Activated CD8-positive, alpha-beta memory T cell treated with anti-CD3 and anti-CD28 coated beads for 4 hours (primary cell): ENCODE measurements around the gene NDUFA8.

Source experiments
- DNase-seq, 2 donors: peaks; one replicate each; pipeline ENCODE4 v3.0.0-alpha.2; 2020; ENCODE audit warnings: low read depth in 2 of 2

Gene NDUFA8

DNA sequence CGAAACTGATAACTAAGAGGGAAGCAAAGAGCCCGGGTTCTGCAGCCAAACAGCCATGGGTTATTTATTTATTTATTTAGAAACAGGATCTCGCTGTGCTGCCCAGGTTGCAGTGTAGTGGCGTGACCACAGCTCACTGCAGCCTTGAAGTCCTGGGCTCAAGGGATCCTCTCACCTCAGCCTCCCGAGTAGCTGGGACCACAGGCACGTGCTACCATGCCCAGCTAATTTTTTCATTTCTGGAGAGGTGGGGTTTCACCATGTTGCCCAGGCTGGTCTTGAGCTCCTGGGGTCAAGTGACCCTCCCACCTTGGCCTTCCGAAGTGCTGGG is 24.1 kb downstream of the NDUFA8 start:
- DNase-seq = no peak

DNA sequence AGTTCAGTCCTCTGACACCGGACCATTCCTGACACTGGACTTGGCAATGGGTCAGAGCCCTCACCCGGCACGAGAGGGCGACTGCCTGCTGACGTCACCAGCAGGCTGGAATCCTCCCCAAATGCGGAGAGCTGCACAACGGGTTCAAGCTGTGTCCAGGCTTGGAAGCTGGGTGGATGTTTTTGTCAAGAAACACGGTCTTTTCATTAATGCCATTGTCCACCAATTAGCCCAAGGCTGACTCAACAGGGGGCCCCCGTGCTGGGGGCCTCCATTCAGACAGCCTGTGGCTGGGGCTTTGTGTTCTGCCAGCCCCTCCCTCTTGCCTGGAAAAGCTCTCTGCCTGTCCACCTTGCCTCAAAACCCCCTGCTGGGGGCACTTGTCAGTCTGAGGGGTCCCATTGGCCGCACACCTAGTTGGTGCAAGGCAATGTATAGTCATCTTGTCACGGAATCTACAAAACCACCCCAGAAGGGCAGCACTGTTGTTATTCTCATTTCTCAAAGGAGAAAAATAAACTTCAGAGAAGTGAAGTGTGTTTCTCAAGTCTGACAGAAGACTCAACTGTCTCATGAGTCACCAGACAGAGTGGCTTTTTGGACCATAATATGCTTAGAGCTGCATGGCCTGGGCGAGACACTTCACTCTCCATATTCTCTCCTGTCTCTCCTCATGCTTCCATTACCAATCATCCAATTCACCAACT is 24.6 kb downstream of the NDUFA8 start:
- no peak for DNase-seq

DNA sequence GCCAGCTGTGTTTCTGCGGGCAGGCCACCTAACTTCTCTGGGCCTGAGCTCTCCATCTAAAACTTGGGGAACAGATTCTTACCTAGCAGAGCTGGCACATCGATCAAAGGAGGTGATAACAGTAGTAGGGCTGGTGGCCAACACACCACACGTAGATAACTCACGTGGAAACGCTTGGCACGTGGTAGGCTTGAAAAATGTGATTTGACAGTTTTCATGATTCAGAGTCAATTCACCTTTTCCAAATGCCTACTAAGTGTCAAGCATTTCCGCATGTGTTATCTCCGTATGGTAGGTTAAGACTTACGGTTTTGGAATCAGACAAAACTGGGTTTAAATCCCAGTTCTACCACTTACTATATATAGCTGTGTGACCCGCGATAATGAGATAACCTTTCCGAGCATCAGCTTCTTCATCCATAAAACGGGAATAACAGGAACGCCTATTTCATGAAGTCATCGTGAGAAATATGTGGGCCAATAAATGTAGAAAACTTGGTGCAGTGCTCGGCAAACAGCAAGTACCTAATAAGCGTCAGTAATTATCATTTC is 25.5 kb downstream of the NDUFA8 start:
- no peak for DNase-seq

DNA sequence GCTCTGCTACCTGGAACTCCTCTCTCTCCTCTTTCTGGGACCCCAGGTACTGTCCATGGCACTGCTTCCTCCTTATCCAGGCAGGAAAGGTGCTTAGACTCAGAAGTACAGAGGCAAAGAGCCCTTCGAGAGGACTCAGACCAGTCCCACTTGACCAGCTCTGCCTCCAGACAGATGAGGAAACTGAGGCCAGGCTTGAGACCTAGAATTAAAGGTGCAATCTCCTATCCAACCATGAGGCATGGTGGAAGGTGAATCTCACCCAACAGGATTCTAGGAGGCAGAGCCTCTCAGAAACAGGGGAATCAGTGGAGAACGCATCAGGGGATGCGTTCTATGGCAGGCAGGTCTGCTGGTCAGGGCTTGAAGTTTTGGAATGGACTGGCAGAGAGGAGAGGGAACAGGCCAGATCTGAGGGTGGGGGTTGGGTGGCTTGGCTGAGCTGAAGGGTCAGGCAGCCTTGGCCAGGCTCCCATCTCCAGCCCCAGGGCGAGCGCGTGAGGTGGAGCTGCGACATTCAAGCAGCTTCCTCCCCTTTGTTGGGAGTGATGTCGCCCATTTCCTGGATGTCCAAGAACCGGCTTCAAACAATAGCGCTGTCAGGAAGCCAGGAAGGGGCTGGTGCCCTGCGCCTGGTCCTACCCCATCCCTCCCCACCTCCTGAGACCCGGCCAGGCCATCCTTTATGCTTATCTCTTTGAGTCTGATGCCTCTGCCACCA is 26.2 kb downstream of the NDUFA8 start:
- DNase-seq = no peak

DNA sequence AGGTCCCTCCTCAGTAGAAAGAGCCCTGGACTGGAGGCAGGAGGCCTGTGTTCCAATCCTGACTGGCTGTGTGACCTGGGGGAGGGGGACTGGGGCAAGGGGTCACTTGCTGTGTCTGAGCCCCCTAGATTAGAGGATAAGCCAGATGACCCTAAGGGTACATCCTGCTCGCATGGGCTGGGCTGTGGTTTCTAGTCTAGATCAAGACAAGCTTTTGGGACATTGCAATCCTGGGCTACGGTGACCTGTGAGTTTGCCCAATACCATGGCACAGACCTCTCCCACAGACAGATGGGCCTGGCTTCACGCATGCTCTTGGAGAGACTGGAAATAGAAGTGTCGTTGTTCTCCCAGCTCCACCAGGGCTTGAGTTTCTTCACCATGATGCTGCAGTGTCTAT is 27.0 kb downstream of the NDUFA8 start:
- DNase-seq = no peak

DNA sequence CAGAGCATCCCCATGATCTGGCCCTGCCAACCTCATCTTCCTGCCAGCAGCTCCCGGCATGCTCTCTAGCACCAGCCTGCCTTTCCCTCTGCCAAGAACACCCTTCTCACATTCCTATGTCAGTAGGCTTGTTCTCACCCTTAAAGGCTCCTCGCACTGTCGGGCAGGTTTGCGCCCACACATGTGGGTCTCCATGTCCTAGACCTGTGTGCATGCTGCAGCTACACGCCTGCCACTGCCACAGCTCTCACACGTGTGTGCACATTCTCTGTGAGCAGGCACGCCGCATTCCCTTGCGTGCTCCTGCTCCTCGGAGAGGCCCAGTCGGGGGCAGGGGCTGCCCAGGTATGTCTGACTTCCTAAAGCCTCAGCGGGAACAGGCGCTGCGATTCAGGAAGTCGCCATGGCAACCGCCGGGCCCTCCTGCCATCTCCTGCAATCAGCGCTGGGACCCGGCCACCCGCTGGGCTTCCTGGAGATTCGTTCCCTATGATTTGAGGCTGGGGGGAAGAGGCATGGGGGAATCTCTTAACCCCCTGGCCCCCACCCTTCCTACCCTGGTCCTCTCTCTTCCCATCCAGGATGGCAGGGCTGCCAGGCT is 28.1 kb downstream of the NDUFA8 start:
- no peak for DNase-seq

DNA sequence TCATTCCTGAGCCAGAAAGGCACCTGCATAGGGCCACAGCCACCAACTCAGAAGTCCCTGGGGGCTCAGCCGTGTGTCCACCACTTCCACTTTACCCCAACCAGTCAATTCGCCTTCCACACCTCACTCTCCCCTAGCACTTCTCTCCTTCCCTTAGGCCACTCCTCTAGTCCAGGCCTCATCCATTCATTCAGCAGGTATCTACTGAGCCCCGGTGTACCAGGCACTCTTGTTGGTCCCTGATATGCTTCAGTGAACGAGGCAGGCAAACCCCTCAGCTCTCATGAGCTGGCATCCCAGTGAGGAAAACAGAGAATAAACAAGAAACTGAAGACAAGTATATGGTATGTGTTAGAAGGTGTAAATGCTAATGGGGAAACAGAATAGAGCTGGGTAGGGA is 28.7 kb downstream of the NDUFA8 start:
- DNase-seq = no peak

DNA sequence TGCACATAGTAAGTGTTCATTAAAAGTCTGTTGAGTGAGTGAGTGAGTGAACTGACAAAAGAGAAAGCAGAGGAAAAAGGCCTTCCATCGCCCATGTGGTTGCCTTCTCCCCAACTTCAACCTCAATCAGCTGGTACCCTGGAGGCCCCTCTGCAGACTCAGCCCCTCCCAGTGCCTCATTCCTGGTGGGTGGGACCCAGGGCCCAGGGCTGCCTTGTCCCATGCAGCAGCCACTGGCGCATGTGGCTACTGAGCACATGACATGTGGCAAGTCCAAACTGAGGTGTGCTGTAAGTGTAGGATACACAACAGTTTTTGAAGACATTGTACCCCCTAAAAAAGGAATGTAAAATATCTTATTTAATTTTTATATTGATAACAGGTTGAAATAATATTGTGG is 29.6 kb downstream of the NDUFA8 start:
- no peak for DNase-seq

DNA sequence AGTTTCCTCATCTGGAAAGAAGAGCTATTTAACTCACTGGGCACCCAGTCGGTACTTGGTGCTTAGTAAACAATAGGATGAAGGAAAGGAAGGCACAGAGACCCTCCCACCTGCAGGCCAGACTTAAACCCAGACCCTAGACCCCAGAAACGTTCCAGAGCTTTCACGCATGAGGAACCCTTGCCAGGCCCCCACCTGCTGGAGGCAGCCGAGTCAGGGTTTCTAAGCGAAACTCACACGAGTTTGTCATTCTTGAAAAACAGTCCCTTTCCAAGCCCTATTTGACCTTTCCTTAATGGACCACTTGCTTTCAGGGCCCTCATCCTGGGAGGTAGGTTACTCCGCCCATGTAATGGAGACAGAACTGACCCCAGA is 30.6 kb downstream of the NDUFA8 start:
- DNase-seq = no peak

DNA sequence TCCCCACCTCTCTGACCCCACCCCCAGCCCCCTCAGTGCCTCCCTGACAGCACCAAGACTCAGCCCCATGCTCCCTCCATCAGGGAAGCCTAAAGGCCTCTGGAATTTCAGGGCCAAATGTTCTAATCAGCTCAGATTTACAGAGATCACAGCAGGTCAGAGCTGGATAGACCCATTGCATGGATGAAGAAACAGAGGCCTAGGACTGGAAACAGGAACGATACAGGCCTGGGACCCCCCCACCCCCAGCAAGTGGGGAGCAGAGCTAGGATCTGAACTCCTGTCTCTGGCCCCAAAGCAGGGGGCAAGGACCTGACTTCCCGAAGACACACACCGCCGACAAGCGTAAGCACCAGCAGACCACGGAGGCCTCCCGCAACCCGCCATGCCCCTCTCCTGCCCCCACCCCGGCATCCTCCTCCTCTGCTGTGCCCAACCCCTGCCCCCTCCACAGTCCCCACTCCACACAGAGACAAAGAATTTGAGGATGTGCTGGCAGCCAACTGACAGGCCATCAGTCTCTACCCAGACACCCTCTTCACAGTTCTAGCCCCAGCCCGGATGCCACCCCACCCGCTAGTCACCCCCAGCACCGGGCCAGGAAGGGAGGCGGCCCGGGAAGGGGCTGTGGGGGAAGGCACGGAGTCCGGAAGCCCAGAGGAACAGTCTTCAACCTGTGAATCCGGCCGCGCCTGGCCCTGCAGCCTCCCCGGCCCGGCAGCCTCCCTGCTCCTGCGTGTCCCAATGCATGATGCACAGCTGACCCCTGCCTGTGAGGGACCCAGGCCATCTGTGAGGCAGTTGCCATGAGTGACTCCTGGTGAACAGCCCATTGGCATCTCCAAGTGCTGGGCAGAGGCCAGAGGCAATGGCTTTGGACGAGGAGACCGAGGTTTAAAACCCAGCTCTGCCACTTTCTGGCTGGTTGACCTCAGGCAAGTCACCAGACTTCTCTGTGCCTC is 31.3 kb downstream of the NDUFA8 start:
- DNase-seq = no peak

DNA sequence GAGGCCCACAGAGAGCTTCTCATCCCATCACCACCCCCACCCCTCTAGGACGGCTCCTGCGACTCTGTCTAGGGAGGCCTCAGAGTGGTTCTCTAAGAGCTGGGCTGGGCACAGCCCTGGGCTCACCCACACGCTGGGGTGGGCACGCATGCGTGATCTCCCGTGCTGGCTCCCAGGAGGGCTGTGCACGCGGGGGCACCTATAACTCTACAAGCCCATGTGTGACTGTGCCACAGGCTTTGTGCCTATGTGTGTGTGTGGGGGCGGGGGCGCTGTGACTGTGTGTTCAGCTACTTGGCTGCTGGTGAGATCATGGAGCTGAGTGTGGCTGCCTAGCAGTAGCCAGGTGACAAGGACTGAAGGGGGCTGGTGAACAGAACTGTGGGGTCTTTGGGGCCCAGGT is 32.2 kb downstream of the NDUFA8 start:
- no peak for DNase-seq

DNA sequence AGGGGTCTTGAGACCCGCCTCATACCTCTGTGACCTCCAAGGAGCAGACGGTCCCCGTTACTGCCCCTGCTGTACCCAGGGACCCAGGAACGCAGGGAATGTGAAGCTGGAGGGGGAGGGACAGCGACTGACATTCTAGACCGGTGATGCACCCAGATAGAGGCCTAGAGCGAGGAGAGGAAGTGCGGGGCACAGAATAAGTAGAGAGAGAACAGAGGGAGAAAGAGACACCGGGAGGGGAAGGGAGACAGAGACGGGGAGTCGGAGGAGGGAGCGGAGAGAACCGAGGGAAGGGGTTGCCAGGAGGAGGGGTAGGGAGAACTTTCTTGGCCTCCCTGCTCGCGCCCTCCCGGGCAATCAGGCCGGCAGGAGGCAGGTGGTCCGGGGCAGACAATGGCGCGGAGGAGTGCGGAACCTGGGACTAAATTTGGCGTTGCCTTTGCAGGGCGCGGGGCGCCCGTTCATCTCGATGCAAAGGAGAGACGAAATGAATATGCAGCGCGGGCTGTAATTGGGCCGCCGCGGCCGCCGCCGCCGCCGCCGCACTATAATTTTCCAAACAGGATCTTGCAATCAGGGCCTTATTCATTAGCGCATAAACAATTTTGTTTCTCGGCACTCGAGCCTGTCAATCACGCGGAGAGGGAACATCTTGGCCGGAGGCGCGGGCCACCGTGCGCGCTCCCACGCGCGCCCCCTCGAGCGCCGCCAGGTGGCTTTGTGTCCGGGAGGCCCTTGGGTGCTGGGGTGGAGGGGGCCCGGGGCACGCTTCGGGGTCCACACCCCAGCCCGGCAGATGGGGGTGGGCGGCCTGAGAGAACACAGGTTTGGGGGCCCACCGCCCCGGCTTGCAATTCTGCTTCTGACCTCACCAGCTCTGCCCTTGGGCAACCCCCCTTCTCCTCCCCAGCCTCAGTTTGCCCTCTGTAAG is 33.0 kb downstream of the NDUFA8 start:
- DNase-seq = no peak

DNA sequence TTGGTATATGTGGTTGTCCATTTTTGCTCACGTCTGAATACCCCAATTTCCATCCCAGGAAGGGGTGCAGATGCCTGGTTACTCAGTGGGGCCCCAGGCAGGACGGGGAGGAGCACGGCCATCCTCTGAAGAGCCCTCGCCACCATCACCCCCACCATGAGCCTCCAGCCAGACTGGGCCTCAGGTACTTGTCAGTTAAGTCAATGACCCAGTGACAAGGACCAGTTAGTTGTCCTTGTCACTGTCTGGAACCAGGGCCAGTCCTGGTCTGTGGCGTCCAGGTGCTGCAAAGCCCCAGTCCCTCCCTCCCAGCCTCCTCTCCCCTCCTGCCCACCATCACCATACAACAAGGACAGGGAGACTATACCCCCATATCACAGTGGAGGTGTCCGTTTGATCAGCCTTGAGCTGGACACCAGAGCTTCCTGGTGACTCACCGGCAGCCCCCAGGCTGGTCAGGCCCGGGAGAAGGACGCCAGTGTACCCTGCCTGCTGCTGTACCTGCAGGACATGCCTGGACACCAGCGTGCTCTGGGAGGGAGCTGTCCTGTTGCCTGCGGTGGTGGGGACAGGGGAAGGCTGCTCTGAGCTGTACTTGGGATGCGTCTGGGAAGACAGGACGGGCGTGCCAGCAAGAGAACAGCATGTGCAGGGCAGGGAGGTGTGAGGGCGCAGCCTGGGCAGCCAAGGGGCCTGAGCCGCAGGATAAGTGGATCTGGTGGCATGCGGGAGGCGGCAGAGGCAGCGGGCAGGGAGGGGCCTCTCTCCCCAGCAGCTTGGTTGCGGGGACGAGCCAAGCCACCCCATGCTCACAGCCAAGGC is 33.9 kb downstream of the NDUFA8 start:
- DNase-seq = no peak

DNA sequence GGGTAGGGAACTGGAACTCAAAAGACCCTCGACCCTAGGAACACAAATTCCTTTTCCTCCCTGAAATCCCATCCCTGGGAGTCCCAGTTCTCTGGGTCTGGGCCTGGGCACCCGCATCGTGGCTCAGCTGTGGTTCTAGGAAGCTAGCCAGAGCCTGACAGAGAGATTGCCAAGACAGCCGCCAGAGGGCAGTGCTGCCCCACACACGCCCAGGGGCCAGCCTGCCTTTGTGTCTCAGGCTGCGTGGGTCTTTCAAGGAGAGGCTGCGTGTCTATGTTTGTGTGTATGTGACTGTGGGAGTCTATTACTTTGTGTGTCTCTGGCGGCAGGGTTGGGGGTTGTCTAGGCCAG is 34.4 kb downstream of the NDUFA8 start:
- peak; percentile 46 to 51 for DNase-seq

DNA sequence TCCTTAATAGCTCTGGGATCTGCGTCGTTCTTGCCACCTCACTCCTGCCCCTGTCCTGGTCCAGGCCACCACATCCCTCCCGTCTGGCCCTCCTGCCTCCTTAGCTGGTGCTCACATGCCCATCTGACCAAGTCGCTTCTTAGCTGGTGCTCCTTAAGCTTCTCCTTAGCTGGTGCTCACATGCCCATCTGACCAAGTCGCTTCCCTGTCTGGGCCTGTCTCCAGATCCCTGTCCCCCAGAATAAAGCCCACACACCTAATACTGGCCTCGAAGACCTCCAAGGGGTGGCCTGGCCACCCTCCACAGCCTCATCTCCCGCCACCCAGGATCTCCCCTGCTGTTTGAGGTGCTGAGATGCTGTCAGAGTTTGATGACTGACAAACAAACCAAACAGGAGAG is 35.1 kb downstream of the NDUFA8 start:
- DNase-seq = no peak

DNA sequence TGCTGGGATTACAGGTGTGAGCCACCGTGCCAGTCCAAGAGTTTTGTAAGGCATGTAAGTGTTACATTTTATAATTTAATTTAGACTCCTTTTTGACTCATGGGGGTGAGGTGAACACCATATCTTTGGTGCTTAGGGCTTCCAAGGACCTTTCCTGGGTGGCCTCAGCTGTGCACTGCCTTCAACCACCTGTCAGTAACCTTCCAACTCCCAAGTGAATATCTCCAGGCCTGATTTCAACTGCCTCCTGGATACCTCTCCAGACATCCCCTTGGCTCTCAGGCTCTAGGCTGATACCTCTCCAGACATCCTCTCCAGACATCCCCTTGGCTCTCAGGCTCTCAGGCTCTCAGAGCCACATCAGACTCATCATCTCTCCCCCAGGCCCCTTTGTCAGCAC is 35.5 kb downstream of the NDUFA8 start:
- no peak for DNase-seq

DNA sequence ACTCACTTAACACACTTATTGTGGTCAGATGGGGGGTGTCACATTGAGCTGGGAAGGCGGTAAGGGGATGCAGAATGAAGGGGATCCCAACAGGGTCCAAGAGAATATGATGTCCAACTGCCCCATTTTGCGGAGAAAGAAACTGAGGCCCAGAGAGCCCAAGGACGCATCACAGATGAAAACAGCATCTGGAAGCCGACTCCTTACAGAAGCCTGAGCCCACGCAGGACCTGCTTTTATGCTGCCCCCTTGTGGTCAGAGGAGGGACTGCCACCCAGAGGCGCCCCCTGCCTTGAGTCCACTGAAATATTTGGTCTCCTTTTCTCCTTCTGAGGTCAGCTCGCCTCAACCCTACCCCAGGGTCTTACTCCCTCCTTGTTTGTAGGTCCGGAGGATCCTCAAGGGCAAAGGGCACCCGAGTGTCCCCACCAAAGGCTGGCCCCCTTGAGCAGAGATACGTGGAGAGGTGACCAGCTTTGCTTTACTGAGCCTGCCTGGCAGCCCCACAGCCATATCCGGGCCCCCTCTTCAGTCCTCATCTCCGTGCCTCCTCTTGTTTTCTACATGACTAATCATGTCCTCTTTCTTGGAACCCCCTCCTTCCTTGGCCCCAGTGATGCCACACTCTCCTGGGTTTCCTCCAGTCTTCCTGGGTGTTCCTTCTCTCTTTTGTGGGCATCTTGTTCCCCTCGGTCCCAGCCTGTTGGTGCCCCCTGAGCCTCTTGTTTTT is 36.5 kb downstream of the NDUFA8 start:
- peak; percentile 41 to 43 for DNase-seq

DNA sequence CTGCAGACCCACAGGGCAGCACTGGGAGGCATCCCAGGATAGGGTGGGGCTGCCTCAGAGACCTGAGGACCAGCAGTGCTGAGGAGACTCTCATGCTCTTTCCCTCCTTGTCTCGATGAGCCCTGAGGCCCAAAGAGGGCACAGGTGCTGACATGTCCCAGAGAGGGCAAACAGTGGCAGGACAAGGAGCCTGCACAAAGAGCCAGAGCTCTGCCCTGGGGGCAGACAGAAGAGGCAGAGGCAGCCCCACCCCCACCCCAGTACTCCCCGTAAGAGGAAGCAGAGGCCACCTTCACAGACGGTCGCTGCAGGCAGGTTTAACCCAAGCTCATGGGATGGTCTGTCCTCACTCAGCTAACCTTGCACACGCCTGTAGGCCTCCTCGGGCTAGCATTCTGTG is 37.1 kb downstream of the NDUFA8 start:
- DNase-seq = no peak

DNA sequence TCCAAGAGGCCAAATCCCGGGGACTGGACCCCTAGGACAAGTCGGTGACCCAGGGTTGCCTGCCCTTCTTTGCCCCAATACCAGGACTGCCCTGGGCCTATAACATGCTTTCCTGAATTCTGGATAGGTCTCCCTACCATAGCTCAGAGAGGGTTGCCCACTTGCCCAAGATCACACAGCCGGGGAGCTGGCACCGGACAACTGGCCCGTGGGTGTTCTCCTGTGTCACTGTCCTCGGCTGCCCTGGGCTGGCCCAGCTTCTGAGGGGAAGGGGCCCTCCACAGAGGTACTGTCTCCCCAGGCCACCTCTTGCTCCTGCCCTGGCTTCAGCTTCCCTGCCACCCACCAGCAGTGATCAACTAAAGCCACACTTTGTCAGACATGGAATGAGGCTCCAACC is 37.6 kb downstream of the NDUFA8 start:
- DNase-seq = no peak
